ENCODE measurements around the gene MTMR11. TPM values are rescaled to one million over a fixed set of nuclear protein-coding genes. Genes with fewer than 3 reads are reported as not detected.

Gene MTMR11
- total and polyA plus RNA-seq, 2 of the 13 experiments (the other 11 are each of a cell fraction or from before 2014, with no cell fraction given) = 0.49 to 2.8 TPM

DNA sequence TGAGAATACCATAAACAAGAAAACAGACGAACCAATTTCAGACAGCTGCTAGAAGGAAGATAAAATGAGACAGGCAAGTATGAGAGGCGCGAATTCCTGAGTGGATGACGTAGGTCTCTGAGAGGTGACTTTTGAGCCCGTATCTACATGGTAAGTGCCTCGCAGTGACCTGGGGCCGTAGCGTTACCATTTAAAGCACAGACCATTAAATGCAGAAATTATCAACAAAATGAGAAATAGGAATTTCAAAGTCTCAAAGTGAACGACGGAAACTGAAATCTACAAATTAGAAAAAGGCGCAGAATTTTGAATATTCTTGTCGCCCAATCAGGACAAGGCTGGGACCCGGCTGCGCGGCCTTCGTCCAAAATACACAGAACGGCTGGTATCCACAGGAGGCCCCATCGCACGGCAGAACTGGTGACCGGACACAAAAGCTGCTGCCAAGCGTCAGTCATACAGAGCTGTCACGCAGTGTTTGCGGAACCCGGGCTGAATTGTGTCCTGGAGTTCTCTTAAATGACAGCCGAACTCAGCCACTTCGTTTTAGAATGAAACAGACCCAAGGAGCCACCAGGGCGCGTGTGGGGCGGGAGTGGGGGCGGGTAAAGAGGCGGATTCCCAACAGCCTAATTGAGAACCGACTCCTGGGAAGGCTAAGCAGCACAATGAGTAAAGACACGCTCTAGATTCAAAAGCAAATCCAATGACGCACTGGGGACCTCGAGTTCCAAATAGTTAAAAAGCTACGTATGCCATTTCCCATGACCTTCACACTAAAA is 51.1 kb downstream of the MTMR11 start (continued):
- TF ChIP-seq, protein P1, sequence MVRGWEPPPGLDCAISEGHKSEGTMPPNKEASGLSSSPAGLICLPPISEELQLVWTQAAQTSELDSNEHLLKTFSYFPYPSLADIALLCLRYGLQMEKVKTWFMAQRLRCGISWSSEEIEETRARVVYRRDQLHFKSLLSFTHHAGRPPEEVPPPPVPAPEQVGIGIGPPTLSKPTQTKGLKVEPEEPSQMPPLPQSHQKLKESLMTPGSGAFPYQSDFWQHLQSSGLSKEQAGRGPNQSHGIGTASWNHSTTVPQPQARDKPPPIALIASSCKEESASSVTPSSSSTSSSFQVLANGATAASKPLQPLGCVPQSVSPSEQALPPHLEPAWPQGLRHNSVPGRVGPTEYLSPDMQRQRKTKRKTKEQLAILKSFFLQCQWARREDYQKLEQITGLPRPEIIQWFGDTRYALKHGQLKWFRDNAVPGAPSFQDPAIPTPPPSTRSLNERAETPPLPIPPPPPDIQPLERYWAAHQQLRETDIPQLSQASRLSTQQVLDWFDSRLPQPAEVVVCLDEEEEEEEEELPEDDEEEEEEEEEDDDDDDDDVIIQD (CRISPR knock-in tag; IDR thresholded peaks at IDR 0.05; ENCODE audit: low read depth) = no peak
- no peak for TF ChIP-seq ARHGAP35 (CRISPR knock-in tag; IDR thresholded peaks at IDR 0.05; ENCODE audit: borderline replicate concordance)
- no peak for TF ChIP-seq RNF2 (conservative IDR thresholded peaks at IDR 0.05; ENCODE audit: low read depth)
- no peak for TF ChIP-seq KAT2B (IDR thresholded peaks at IDR 0.05; ENCODE audit: borderline replicate concordance, low read depth, low read length)
- TF ChIP-seq ATM (IDR thresholded peaks at IDR 0.05; ENCODE audit: borderline replicate concordance) = no peak
- no peak for TF ChIP-seq ZNF333 (CRISPR knock-in tag; IDR thresholded peaks at IDR 0.05; ENCODE audit: borderline replicate concordance)
- TF ChIP-seq RFX1 (IDR thresholded peaks at IDR 0.05) = no peak
- TF ChIP-seq, protein P2, sequence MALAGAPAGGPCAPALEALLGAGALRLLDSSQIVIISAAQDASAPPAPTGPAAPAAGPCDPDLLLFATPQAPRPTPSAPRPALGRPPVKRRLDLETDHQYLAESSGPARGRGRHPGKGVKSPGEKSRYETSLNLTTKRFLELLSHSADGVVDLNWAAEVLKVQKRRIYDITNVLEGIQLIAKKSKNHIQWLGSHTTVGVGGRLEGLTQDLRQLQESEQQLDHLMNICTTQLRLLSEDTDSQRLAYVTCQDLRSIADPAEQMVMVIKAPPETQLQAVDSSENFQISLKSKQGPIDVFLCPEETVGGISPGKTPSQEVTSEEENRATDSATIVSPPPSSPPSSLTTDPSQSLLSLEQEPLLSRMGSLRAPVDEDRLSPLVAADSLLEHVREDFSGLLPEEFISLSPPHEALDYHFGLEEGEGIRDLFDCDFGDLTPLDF (CRISPR knock-in tag; IDR thresholded peaks at IDR 0.05) = peak; percentile 25; the same call in 1 of the 2 replicates
- TF ChIP-seq ERF (CRISPR knock-in tag; IDR thresholded peaks at IDR 0.05) = no peak; the same call in 1 of the 2 replicates
- no peak for TF ChIP-seq JDP2 (CRISPR knock-in tag; IDR thresholded peaks at IDR 0.05; ENCODE audit: borderline replicate concordance)
- no peak for TF ChIP-seq KLF13 (CRISPR knock-in tag; IDR thresholded peaks at IDR 0.05)
- no peak for TF ChIP-seq ZNF781 (CRISPR knock-in tag; IDR thresholded peaks at IDR 0.05; ENCODE audit: borderline replicate concordance, not compliant biosample characterization)
- TF ChIP-seq, protein P3, sequence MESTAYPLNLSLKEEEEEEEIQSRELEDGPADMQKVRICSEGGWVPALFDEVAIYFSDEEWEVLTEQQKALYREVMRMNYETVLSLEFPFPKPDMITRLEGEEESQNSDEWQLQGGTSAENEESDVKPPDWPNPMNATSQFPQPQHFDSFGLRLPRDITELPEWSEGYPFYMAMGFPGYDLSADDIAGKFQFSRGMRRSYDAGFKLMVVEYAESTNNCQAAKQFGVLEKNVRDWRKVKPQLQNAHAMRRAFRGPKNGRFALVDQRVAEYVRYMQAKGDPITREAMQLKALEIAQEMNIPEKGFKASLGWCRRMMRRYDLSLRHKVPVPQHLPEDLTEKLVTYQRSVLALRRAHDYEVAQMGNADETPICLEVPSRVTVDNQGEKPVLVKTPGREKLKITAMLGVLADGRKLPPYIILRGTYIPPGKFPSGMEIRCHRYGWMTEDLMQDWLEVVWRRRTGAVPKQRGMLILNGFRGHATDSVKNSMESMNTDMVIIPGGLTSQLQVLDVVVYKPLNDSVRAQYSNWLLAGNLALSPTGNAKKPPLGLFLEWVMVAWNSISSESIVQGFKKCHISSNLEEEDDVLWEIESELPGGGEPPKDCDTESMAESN (CRISPR knock-in tag; conservative IDR thresholded peaks at IDR 0.05) = no peak
- TF ChIP-seq MTA3 (CRISPR knock-in tag; IDR thresholded peaks at IDR 0.05) = no peak
- TF ChIP-seq, protein P4, sequence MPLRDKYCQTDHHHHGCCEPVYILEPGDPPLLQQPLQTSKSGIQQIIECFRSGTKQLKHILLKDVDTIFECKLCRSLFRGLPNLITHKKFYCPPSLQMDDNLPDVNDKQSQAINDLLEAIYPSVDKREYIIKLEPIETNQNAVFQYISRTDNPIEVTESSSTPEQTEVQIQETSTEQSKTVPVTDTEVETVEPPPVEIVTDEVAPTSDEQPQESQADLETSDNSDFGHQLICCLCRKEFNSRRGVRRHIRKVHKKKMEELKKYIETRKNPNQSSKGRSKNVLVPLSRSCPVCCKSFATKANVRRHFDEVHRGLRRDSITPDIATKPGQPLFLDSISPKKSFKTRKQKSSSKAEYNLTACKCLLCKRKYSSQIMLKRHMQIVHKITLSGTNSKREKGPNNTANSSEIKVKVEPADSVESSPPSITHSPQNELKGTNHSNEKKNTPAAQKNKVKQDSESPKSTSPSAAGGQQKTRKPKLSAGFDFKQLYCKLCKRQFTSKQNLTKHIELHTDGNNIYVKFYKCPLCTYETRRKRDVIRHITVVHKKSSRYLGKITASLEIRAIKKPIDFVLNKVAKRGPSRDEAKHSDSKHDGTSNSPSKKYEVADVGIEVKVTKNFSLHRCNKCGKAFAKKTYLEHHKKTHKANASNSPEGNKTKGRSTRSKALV (CRISPR knock-in tag; IDR thresholded peaks at IDR 0.05) = no peak
- TF ChIP-seq ZNF441 (CRISPR knock-in tag; IDR thresholded peaks at IDR 0.05; ENCODE audit: borderline replicate concordance) = no peak
- TF ChIP-seq ZNF724P (CRISPR knock-in tag; IDR thresholded peaks at IDR 0.05; ENCODE audit: borderline replicate concordance) = no peak
- TF ChIP-seq ZNF598 (CRISPR knock-in tag; IDR thresholded peaks at IDR 0.05; ENCODE audit: borderline replicate concordance) = no peak
- TF ChIP-seq NCOA2 (CRISPR knock-in tag; IDR thresholded peaks at IDR 0.05) = no peak
- TF ChIP-seq, protein P5, sequence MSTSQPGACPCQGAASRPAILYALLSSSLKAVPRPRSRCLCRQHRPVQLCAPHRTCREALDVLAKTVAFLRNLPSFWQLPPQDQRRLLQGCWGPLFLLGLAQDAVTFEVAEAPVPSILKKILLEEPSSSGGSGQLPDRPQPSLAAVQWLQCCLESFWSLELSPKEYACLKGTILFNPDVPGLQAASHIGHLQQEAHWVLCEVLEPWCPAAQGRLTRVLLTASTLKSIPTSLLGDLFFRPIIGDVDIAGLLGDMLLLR (CRISPR knock-in tag; IDR thresholded peaks at IDR 0.05) = no peak
- no peak; the same call in 1 of the 2 replicates for TF ChIP-seq KDM2A (CRISPR knock-in tag; IDR thresholded peaks at IDR 0.05; ENCODE audit: borderline replicate concordance, low read depth)
- peak; percentile 80; the same call in 1 of the 2 replicates for TF ChIP-seq ZNF816 (CRISPR knock-in tag; IDR thresholded peaks at IDR 0.05; ENCODE audit: borderline replicate concordance)
- no peak for TF ChIP-seq GATA4 (IDR thresholded peaks at IDR 0.05; ENCODE audit: borderline replicate concordance, low read depth)
- peak; percentile 97 for TF ChIP-seq SAP130 (CRISPR knock-in tag; IDR thresholded peaks at IDR 0.05; ENCODE audit: low read depth)
